GM12878 (cell line): ENCODE results near the gene MRNIP. TPM values are rescaled to one million over a fixed set of nuclear protein-coding genes. Genes with fewer than 3 reads are reported as not detected.
"Not testable (repeated sequence)": the region's sequence is repeated elsewhere in the genome, so short reads cannot be mapped to it uniquely, and the experiment has no call there.

Source experiments
- ATAC-seq: fragments of 200-7000 bp; cut with Tn5 transposase; 3 replicates; pipeline ENCODE4 v1.9.1; 2020; ENCODE audit warnings: mild to moderate bottlenecking, moderate library complexity
- BruUV-seq: library from RNA; stranded (reverse); fragments of 400-500 nt; replicated peaks from 2 replicates; lab custom pipeline; 2021; lab: Mats Ljungman, UMichigan
- CTCF ChIA-PET: fragments of 300-600 bp; sonication (Branson Sonifier 250); formaldehyde crosslinking; extraction: SDS; loops from one replicate; lab custom pipeline; 2021; ENCODE audit warnings: inconsistent platforms; lab: Yijun Ruan, JAX
- POLR2A ChIA-PET: fragments of 350-600 bp; formaldehyde crosslinking; extraction: SDS; loops from one replicate; lab custom pipeline; 2021; ENCODE audit warnings: inconsistent platforms; lab: Charles Lee
- RAD21 ChIA-PET: fragments of 300-600 bp; sonication (Branson Sonifier 250); formaldehyde crosslinking; loops from one replicate; lab custom pipeline; 2023; ENCODE audit warnings: antibody characterized with exemption; ENCODE audit not compliant: unreplicated experiment; lab: Charles Lee
- SMC1A ChIA-PET: fragments of 300-600 bp; sonication (Branson Sonifier 250); formaldehyde crosslinking; loops from one replicate; lab custom pipeline; 2023; ENCODE audit not compliant: unreplicated experiment, uncharacterized antibody; lab: Charles Lee
- DNase-seq: peaks from one replicate; pipeline ENCODE4 v3.0.0-alpha.2; 2011; ENCODE audit warnings: low read depth, low spot score
- FAIRE-seq: peaks from 3 replicates; lab custom pipeline; 2011; peaks lifted over from hg19 to GRCh38; lab: Jason Lieb, UNC
- H2AFZ ChIP-seq: 2 replicates; pipeline ENCODE4 v1.6.0; 2011; ENCODE audit warnings: low read depth, low read length, control low read depth; ENCODE audit not compliant: control insufficient read depth
- H3K27ac ChIP-seq: 2 replicates; pipeline ENCODE4 v1.5.1; 2011; ENCODE audit warnings: control low read depth; ENCODE audit not compliant: control insufficient read depth, insufficient read depth
- H3K27me3 ChIP-seq, 2 experiments: replicated peaks in 1 of 2; 2 replicates each; pipeline versions ENCODE4 v1.6.0 to v1.6.1; 2011; ENCODE audit warnings: low read length in 1 of 2; ENCODE audit not compliant: control insufficient read depth in 2 of 2, insufficient read depth in 2 of 2
- H3K36me3 ChIP-seq, 2 experiments: 2 replicates each; pipeline ENCODE4 v1.5.1; 2011; ENCODE audit warnings: low read length in 1 of 2; ENCODE audit not compliant: control insufficient read depth in 2 of 2, insufficient read depth in 2 of 2
- H3K4me1 ChIP-seq: 2 replicates; pipeline ENCODE4 v1.6.1; 2011; ENCODE audit warnings: mild to moderate bottlenecking, low read length, moderate library complexity, mixed read lengths; ENCODE audit not compliant: control insufficient read depth, insufficient read depth
- H3K4me2 ChIP-seq: 2 replicates; pipeline ENCODE4 v1.6.0; 2011; ENCODE audit warnings: control low read depth; ENCODE audit not compliant: control insufficient read depth, insufficient read depth
- H3K4me3 ChIP-seq: fragments of 200-600 bp; sonication (generic); 2 replicates; pipeline ENCODE4 v1.5.1; 2016
- H3K79me2 ChIP-seq: 2 replicates; pipeline ENCODE4 v1.6.0; 2011; ENCODE audit warnings: low read length; ENCODE audit not compliant: control insufficient read depth, insufficient read depth
- H3K9ac ChIP-seq: 2 replicates; pipeline ENCODE4 v1.8.0; 2011; ENCODE audit warnings: low read length, control low read depth, mixed read lengths; ENCODE audit not compliant: control insufficient read depth, insufficient read depth
- H3K9me3 ChIP-seq: replicated peaks from 3 replicates; pipeline ENCODE4 v1.5.1; 2011; ENCODE audit warnings: mild to moderate bottlenecking, low read length; ENCODE audit not compliant: control insufficient read depth, insufficient read depth
- H4K20me1 ChIP-seq: 2 replicates; pipeline ENCODE4 v1.6.0; 2011; ENCODE audit not compliant: control insufficient read depth, insufficient read depth
- CBX5 ChIP-seq: sonication (generic); IDR thresholded peaks from 2 replicates; pipeline ENCODE4 v1.6.1; 2016; ENCODE audit warnings: low read depth, moderate library complexity, mild to moderate bottlenecking, inconsistent platforms
- JUNB ChIP-seq: IDR thresholded peaks from 2 replicates; pipeline ENCODE4 v1.6.1; 2016; ENCODE audit warnings: antibody characterized with exemption, mild to moderate bottlenecking
- NFYA ChIP-seq: IDR thresholded peaks from 2 replicates; pipeline ENCODE4 v1.6.1; 2011; ENCODE audit warnings: low read depth, mild to moderate bottlenecking, low read length, improper control_type of control experiment, borderline replicate concordance
- RBBP5 ChIP-seq: fragments of 200-600 bp; sonication (generic); conservative IDR thresholded peaks from 2 replicates; pipeline ENCODE4 v1.6.1; 2016
- RUNX3 ChIP-seq: IDR thresholded peaks from 2 replicates; pipeline ENCODE4 v1.6.1; 2012; ENCODE audit warnings: low read length, inconsistent platforms
- TARDBP ChIP-seq: IDR thresholded peaks from 2 replicates; pipeline ENCODE4 v1.6.1; 2016; ENCODE audit warnings: borderline replicate concordance
- WGBS: methylation state at CpG from one replicate; pipeline ENCODE4 v1.1.6; 2016; ENCODE audit warnings: low lambda C conversion rate; ENCODE audit not compliant: insufficient replicate concordance, insufficient coverage; ENCODE audit errors: missing lambda C conversion rate; 5-methylcytosine and 5-hydroxymethylcytosine counted together
- in situ Hi-C: fragments of 300-500 bp; cut with MboI; formaldehyde crosslinking; loops from 9 replicates; pipeline ENCODE4 v1.14.3; 2018; ENCODE audit warnings: mixed read lengths
- intact Hi-C: fragments of 100-400 bp; cut with micrococcal nuclease; formaldehyde crosslinking; loops from one replicate; pipeline ENCODE4 v1.14.2; 2022; ENCODE audit not compliant: unreplicated experiment
- polyA plus RNA-seq, 11 experiments: library from polyadenylated mRNA; depleted of rRNA in 4 of 11; unstranded in 6 of 11; stranded (reverse) in 5 of 11; fragments of >200 nt; fragmentation: Nextera tagmentation in 4 of 11; fragmentation: Illumina TruSeq in 1 of 11; extraction: Ambion mirVana in 4 of 11; extraction: Trizol in 1 of 11; gene quantifications; 1 replicate in 1 of 11; 2 replicates in 10 of 11; pipeline versions ENCODE4 v1.2.1 to v1.2.3, GENCODE V29; 2011 to 2016; ENCODE audit warnings: inconsistent platforms in 2 of 11, missing spikeins in 2 of 11, low read depth in 1 of 11
- total RNA-seq, 4 experiments: library from RNA; depleted of rRNA in 3 of 4; stranded (reverse); fragments of >200 nt in 3 of 4; fragmentation: Illumina TruSeq in 1 of 4; extraction: Trizol in 1 of 4; gene quantifications; 2 replicates each; pipeline versions ENCODE4 v1.2.1 to v1.2.3, GENCODE V29; 2013 to 2021
- TF ChIP-seq, protein P1 (sequence below): IDR thresholded peaks from 2 replicates; pipeline ENCODE4 v1.6.1; 2012; ENCODE audit warnings: low read depth, low read length, improper control_type of control experiment

Gene MRNIP
- total and polyA plus RNA-seq, 10 of the 15 experiments (the other 5 are each of a cell fraction or from before 2014, with no cell fraction given): 2.4 to 30.4 (median 13.1) TPM

DNA sequence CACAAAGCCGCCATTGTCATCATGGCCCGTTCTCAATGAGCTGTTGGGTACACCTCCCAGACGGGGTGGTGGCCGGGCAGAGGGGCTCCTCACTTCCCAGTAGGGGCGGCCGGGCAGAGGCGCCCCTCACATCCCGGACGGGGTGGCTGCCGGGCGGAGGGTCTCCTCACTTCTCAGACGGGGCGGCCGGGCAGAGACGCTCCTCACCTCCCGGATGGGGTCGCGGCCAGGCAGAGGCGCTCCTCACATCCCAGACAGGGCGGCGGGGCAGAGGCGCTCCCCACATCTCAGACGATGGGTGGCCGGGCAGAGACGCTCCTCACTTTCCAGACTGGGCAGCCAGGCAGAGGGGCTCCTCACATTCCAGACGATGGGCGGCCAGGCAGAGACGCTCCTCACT lies 23.7 kb downstream of the MRNIP start:
- FAIRE-seq, H3K9me3 ChIP-seq, H3K4me3 ChIP-seq, BruUV-seq, H2AFZ ChIP-seq, H3K4me1 ChIP-seq, H3K27me3 ChIP-seq, CTCF ChIA-PET, H3K9ac ChIP-seq, H3K79me2 ChIP-seq, H3K4me2 ChIP-seq, POLR2A ChIA-PET, intact Hi-C loops, H3K27ac ChIP-seq, in situ Hi-C loops, RAD21 ChIA-PET, ATAC-seq, SMC1A ChIA-PET, H4K20me1 ChIP-seq, DNase-seq: not testable (repeated sequence)
- 89% methylated on average over 10 of the region's 28 CpGs for WGBS
- H3K36me3 ChIP-seq: peaks cover 30 to 35% of the 10 kb centered on the region in 2 experiments; a peak in 3 of 4 replicates

DNA sequence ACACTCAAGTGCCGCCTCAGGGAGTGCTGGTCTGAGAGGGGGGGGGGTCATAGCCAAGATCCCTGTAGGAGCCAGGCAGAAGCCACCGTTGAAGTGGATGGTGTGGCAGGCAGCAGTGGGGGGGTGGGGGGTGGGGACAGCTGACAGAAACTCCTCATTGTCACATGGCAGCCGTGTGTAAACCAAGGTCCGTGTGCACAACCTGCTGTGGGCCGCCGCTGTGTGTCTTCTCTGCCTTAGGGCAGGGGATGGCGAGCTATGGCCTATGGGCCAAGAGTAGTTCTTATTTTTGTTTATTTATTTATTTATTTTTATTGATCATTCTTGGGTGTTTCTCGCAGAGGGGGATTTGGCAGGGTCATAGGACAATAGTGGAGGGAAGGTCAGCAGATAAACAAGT lies 24.5 kb downstream of the MRNIP start:
- POLR2A ChIA-PET: no interaction called here
- RAD21 ChIA-PET: no interaction called here
- Histone ChIP-seq H3K79me2 (no peaks in the 10 kb centered on the region), H4K20me1 (no peaks in the 10 kb centered on the region), H3K4me3 (no peak overlapping the region), H3K9ac (no peak overlapping the region), H2AFZ (no peak overlapping the region), H3K4me1 (peaks cover 9% of the 10 kb centered on the region), H3K27me3 (no peaks in the 10 kb centered on the region), H3K27ac (no peak overlapping the region), H3K36me3 (peaks cover 32 to 37% of the 10 kb centered on the region in 2 experiments), H3K9me3 (no peaks in the 10 kb centered on the region), H3K4me2 (no peak overlapping the region)
- FAIRE-seq (no peak), ATAC-seq (no peak), DNase-seq (no peak)
- intact Hi-C loops (no loop called here), in situ Hi-C loops (no loop called here)
- CTCF ChIA-PET: no interaction called here
- BruUV-seq: no TSS peak
- SMC1A ChIA-PET: interaction anchor here (1.2 kb wide), 1 partner anchor 12 kb away, joined by 3 read pairs; no protein-coding TSS in a partner anchor
- TF ChIP-seq TARDBP: no peak
- no peak for TF ChIP-seq CBX5
- TF ChIP-seq JUNB: no peak
- no peak for TF ChIP-seq NFYA
- TF ChIP-seq, protein P1, sequence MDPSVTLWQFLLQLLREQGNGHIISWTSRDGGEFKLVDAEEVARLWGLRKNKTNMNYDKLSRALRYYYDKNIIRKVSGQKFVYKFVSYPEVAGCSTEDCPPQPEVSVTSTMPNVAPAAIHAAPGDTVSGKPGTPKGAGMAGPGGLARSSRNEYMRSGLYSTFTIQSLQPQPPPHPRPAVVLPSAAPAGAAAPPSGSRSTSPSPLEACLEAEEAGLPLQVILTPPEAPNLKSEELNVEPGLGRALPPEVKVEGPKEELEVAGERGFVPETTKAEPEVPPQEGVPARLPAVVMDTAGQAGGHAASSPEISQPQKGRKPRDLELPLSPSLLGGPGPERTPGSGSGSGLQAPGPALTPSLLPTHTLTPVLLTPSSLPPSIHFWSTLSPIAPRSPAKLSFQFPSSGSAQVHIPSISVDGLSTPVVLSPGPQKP: no peak
- TF ChIP-seq RBBP5: no peak
- no peak for TF ChIP-seq RUNX3
- 85% methylated on average over 8 of the region's 8 CpGs for WGBS
